GM18861 (cell line): ENCODE results near the gene SLC13A2.

Experiments
- ATAC-seq: cut with Tn5 transposase; IDR thresholded peaks from one replicate; pipeline ENCODE4 v1.9.1; 2021; ENCODE audit not compliant: unreplicated experiment

Gene SLC13A2

DNA sequence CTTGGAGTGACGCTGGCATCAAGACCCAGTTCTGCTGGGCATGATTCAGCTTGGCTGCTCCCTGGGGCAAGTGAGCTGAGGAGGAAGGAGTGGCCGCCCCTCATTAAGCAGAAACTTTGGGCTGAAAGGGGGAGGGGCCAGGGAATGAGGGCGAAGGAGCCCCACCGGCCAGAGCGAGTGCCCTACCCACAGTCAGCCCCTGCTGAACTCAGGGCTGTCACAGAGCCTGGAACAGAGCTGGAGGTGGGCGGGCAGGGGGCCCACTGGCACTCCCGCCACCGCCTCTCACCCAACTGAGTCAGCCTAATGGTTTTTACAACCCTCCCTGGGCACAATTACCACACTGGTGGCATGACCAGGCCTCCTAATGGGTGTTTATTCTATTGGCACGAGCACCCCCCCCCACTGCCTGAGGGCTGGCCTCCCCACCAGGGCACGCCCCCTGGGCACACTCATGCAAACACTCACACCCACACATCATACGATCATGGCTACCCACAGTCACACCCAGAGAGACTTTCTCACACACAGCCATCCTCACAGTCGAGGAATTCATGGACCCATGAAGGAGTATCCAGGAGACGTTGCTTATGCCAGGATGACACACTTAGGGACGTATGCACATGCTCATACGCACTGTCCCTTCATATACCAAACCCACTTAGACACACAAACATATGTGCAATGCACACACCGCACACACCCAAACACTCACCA lies 59.8 kb downstream of the SLC13A2 start:
- no peak for ATAC-seq

- no peak for ATAC-seq
Measured at GRCh38 chr17:28534740-28535375, 61.4 kb downstream of the SLC13A2 start.

- ATAC-seq, result no peak
Measured at GRCh38 chr17:28536532-28537218, 63.2 kb downstream of the SLC13A2 start.

- ATAC-seq, result no peak
Measured at GRCh38 chr17:28537219-28537610, 63.8 kb downstream of the SLC13A2 start.

- ATAC-seq, result no peak
Measured at GRCh38 chr17:28538296-28538895, 65.0 kb downstream of the SLC13A2 start.

DNA sequence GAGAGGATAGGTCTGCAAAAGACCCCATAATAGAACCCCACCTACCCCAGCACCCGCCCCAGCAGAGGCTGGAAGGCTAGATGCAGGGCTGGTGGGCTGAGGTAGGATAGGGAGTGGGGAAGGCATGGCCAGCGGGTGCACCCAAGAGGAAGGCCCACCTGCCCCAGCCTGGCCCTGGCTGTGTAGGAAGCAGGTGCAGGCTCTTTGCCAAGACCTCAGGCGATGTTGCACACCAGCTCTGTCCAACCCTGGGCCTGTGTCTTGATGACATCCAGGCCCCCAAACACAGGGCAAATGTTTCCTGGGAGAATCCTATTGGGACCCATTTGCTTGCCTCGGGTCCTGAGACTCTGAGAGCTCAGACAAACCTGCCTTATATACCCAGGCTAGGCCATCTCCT lies 66.8 kb downstream of the SLC13A2 start:
- no peak for ATAC-seq

- ATAC-seq, result no peak
Measured at GRCh38 chr17:28541439-28541838, 68.0 kb downstream of the SLC13A2 start.

GRCh38 chr17:28544402-28545140 lies 71.1 kb downstream of the SLC13A2 start:
- ATAC-seq, result no peak

DNA sequence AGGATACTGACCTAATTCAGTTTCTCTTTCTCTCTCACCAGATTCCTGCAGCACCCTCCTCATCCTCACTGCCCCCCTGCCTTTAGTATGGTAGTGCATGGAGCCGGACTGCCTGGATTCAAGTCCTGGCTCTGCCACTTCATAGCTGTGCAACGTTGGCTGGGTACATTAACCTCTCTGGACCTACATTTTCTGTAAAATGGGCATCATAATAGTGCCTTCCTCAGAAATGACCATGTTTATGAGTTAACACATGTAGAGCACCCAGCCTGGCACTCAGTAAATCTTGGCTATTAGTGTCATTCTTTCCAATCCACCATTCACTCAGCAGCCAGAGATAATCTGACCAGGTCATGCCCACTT lies 71.7 kb downstream of the SLC13A2 start:
- no peak for ATAC-seq

DNA sequence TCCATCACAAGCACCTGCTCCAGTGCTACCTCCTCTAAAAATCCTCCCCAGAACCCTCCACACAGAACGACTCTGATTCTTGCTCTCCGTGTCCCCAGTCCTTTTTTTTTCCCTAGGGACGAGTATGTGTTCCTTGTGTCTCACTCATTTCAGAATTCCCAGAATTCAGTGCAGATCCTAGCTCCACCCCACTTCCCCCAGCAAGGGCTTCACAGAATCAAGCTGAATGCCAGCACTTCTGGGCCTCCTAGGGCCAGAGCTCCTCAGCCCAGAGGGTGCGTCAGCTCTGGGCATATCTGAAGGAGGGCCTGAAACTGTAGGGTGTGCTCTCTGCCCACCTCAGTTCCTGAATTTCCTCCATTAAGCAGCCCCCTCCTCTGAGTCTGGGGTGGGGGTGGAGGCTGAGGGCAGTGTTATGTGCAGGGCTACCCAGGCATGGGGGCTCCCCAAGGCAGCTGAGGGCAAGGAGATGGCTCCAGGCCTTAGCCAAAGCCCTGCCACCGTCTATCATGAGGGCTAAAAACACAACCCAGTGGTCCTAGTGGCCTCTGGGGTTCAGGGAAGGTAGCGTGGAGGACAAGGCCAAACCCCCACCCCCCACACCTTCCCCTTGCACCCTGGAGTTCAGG lies 72.5 kb downstream of the SLC13A2 start:
- ATAC-seq, result no peak

DNA sequence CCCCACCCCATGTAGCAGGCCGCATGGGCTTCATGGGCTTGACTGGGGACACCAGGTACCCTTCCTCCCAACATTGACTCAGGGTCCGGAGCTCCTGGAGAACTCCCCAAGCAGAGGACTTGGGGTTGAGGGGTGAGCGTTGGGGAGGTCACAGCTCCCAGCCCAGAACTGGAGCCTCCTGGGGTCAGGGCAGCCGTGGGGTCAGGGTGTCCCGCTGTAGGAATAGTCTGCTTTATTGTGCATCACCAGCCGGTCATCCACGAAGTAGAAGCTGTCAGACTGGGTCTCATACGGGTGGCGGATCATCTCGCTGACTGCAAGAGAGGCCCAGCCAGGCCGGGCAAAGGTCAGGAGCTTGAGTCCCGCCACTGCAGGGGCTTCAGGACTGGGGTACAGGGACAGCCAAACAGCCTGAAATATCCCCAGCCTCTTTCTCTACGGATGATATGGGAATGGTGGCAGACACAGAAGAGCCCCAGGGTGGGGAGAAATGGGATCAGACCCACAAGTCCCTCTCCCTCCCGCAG lies 73.7 kb downstream of the SLC13A2 start:
- ATAC-seq, result no peak
